Stimulated activated CD8-positive, alpha-beta memory T cell treated with anti-CD3 and anti-CD28 coated beads, Interleukin-7, amount 100 ng/mL, for 48 hours (primary cell): ENCODE results near the gene HSD11B2.
A peak's percentile ranks its signal among the peaks of the same experiment; 100 is the strongest.

Experiments
- DNase-seq, 2 donors: peaks; one replicate each; pipeline ENCODE4 v3.0.0-alpha.2; 2020; ENCODE audit warnings: low read depth in 1 of 2; ENCODE audit errors: extremely low read depth in 1 of 2

Gene HSD11B2

GRCh38 chr16:67430977-67431774 lies at the start of gene HSD11B2:
Gene HSD11B2, plus strand, starts transcription at chr16:67431121. Its CDS starts 128 bp downstream, at chr16:67431249.
- DNase-seq: no peak

GRCh38 chr16:67383284-67383683 lies 47.6 kb upstream of the HSD11B2 start:
- DNase-seq: no peak

- DNase-seq: no peak
Observed at GRCh38 chr16:67384778-67385510, 46.0 kb upstream of the HSD11B2 start.

GRCh38 chr16:67386861-67387455 lies 44.0 kb upstream of the HSD11B2 start:
- no peak for DNase-seq

- DNase-seq: no peak
Observed at GRCh38 chr16:67387479-67388079, 43.3 kb upstream of the HSD11B2 start.

- no peak for DNase-seq
Observed at GRCh38 chr16:67388191-67388590, 42.7 kb upstream of the HSD11B2 start.

GRCh38 chr16:67388591-67388990 lies 42.3 kb upstream of the HSD11B2 start:
- DNase-seq: no peak

- no peak for DNase-seq
Observed at GRCh38 chr16:67389911-67390815, 40.8 kb upstream of the HSD11B2 start.

- no peak for DNase-seq
Observed at GRCh38 chr16:67390816-67391423, 40.0 kb upstream of the HSD11B2 start.

GRCh38 chr16:67391424-67392300 lies 39.3 kb upstream of the HSD11B2 start:
- no peak for DNase-seq

GRCh38 chr16:67392301-67393059 lies 38.4 kb upstream of the HSD11B2 start:
- no peak for DNase-seq

- DNase-seq: peak in 1 of 2 donors; percentile 32
Observed at GRCh38 chr16:67393111-67393787, 37.7 kb upstream of the HSD11B2 start, which contains the start of gene TPPP3. Gene TPPP3, minus strand, starts transcription at chr16:67393498. Its CDS starts 2,387 bp downstream, at chr16:67391111.

- DNase-seq: no peak
Observed at GRCh38 chr16:67393788-67394154, 37.1 kb upstream of the HSD11B2 start.

- DNase-seq: no peak
Observed at GRCh38 chr16:67394155-67395104, 36.5 kb upstream of the HSD11B2 start.

- no peak for DNase-seq
Observed at GRCh38 chr16:67395105-67395457, 35.8 kb upstream of the HSD11B2 start.

- DNase-seq: no peak
Observed at GRCh38 chr16:67395458-67396158, 35.3 kb upstream of the HSD11B2 start.
